ENCODE measurements around the gene HSD17B8.

HSD17B8 gene

DNA sequence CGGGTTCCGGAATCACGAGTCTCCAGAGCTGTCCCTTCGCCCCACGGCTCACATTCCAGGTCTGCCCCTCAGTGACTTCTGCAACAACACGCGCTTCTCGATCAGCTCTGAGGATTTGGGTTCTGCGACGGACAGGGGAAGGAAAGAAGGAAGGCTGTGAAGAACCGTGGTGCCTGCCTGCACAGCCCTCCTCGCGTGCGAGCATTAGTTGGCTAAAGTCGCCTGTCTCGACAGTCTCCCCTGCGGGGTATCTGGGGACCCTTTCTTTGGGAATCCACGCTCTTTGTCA, 44.1 kb downstream of the HSD17B8 start:
- DNase-seq, result peak in 3 of 4 experiments; percentile 64 to 68 (median 66)

DNA sequence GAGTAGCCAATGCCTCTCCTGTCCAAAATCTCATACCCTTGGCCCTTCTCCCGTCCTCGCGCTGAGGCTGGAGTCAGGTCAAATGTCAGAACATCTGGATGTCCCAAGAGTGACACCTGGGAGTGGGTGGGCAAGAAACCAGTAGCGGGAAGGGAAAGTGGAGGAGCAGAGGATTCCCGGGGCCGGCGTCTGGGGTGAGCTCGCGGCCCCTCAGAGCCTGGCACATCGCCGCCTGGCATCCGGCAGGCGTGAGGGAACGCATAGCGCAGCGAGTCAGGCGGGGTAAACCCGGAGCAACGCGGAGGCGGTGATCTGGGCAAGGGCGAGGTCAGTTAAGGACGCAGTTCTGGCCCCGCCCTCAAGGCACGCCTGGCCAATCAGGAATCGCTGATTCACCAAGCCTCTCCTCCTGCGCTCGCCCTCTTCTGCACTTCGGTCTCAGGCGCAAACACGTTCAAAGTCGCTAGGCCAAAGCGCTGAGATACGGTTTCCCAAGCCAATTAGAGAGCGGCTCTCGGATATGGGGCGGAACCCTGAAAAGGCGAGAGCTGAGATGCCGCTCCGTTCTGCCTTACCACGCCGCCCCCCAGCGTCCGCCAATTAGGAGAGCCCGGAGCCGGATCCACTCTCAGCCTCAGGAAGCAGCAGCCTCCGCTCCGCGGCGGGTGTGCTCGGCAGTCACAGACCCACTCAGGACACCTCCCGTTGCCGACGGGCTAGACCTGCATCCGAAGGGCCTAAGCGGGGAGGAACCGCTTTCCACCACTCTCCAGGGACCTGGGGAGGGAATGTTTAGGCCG, 44.7 kb downstream of the HSD17B8 start:
- peak; percentile 98 to 100 (median 99) for DNase-seq

DNA sequence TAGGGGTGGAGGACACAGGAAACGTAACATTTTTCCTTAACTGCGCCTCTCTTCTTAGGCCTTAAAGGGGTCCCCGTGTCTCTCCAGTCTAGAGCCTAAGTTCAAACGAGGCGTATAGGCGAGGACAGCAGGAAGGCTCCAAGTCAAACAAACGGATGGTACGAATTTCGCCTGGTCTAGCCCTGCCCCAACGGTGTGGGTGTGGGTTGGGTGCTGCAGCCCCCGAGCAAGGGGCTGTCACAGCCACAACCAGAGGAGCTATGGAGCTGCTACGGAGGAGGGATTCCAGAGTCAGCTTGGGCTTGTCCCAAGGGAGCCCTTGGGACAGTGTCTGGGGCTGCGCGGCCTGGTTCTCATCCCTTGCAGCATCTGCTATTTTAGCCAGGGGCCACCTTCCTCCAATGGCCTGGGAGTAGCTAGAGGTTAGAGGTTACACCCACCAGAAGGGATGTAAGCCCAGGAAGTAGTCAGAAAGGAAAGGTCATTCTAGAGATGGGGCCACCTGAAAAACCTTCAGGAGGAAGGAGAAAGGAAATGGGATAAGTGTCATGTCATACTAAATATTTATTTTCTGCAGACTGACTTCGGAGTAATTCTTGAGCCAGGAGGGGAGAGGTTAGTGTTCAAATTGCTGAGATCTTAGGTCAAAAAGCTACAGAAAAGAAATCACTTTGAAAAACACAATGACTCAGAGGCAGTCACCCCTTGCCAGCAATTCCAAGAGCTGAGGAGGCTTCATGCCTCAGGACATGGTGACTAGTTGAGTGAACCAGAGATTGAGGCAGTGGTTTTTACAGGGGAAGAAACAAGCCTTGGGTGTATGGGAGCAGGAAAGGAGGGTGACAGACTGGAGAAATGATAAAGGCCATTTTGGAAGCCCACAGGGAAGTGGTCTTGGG, 45.5 kb downstream of the HSD17B8 start:
- peak in 3 of 4 experiments; percentile 18 to 47 (median 33) for DNase-seq

DNA sequence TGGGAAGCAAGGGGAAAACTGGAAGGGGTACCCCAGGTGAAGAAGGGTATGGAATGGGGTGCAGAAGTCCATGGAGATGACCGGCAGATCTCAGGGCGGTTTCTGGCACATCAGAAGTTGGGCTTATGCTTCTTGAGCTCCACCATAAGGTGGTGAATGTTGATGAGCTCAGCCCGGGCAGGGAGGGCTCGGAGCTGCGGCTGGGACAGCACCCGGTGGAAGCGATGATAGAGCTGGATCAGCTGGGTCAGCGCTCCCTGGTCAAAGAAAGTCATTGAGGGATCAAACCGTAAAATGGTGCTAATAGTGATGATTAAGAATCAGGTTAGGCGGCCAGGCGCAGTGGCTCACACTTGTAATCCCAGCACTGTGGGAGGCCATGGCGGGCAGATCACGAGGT, 46.3 kb downstream of the HSD17B8 start:
- no peak for DNase-seq

DNA sequence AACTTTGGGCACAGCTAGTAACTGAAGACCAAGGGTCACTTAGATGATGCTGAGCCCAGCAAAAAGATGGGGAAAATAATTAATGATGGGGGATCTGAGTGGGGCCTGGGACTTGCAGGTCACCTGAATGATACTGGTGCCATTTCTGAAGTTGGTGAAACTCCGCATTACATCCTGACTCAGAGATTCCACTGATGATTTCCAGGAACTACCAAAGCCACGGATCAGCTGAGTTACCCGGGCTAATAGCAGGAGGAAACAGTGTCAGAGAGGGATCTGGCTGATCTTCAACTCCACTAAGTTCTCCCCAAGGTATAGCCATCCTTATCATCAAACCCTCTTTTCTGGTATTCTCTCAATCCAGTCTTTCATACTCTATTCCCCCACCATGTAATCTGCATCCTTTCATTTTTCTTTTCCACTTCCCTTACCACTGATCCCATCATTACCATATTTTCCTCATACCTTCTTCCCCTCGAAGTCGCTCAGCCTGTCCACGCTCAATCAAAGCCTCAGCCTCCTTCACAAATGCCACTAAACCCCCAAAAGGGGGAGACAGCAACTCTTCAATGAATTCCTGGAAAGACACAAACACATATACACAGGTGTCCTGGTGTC, 47.0 kb downstream of the HSD17B8 start:
- peak in 3 of 4 experiments; percentile 18 to 21 (median 20) for DNase-seq

DNA sequence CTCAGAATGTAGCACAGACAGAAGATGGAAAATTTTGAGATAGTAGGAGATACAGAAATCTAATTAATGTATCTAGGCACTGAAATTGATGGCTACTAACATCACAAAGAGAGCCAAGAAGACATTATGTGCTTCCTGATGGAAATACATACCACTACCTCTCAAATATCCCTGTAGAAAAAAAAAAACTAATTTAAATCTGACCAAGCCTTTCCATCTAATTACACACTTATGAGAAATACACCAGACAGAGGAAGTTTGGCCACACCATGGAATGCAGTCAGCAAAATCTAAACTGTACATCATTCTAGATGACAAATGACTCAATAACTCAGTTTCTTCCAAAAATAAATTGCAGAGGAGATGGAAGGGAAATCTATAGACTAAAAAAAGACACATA, 48.3 kb downstream of the HSD17B8 start:
- peak in 3 of 4 experiments; percentile 24 to 55 (median 49) for DNase-seq

DNA sequence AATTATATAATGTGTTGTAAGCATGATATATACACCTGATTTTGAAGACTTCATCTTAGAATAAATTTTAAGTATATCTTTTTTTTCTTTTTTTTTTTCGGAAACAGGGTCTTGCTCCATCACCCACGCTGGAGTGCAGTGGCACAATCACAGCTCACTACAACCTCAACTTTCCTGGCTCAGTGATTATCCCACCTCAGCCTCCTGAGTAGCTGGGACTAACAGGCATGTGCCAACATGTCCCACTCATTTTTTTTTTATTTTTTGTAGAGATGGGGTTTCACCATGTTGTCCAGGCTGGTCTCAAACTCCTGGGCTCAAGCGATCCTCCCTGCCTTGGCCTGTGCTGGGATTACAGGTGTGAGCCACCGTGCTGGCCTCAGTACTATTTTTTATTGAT, 50.1 kb downstream of the HSD17B8 start:
- DNase-seq, result no peak
